ENCODE results near the gene ACTL10. TPM values are rescaled to one million over a fixed set of nuclear protein-coding genes. Genes with fewer than 3 reads are reported as not detected.

The ACTL10 gene
- total and polyA plus RNA-seq, 2 of the 13 experiments (the other 11 are each of a cell fraction or from before 2014, with no cell fraction given), result not detected

DNA sequence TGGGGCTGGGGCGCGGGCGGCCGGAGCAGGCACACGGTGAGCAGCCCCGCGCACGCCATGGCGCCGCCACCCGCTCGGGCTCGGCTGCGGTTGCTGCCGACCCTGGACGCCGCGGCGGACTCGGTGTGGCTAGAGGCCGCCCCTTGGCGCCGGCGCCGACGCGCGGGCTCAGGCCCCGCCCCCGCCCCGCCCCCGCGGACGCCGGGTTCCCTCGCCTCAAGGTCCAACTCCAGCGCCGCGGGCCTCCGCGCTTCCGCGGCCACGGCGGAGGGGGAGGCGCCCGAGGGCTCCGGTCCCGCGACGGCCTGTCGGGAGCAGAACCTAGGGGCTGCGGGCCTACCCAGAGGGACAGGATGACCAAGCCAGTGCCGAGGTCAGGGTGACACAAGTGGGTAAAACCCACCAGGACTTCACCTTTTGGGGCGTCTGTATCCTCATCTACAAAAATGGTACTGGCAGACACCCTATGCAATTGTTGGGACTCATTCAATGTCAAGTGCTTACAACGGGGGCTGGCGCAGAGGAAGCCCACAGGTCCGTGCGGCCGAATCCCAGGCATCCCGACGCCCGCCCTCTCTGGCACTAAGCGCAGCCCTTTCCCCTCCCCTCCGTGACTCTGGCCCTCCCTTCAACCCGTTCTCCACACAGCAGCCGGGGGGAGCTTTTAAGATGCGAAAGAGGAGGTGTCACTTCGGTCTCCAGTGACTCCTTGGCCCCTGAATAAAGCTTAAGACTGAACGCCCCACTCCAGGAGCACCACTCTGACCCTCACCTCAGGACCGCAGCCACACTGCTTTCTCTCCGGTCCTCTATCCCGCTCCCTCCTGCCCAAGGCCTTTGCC lies 7.8 kb downstream of the ACTL10 start, which contains the start of gene NECAB3:
NECAB3 (minus strand) TSS at position 135 of the 842 bp plus-strand sequence; CDS start at position 59, 76 bp downstream.
- DNase-seq (ENCODE audit: low spot score) (peak; percentile 82), FAIRE-seq (peak; percentile 28), ATAC-seq (peak; percentile 81)
- peaks cover 51% of the 10 kb centered on the region for H3K4me1 ChIP-seq (ENCODE audit: insufficient read depth, low read length)
- peak within 1 kb of the TSS; percentile 93 for H3K4me2 ChIP-seq (ENCODE audit: low read depth, low read length)
- 4% methylated on average over 43 of the region's 73 CpGs for WGBS (ENCODE audit: low lambda C conversion rate)
- peaks cover 0 to 3% of the 10 kb centered on the region in 2 experiments; a peak in 1 of 5 replicates for H3K27me3 ChIP-seq (ENCODE audit: control insufficient read depth in 1 of 2, insufficient read depth in 2 of 2, low read length in 2 of 2)
- H4K20me1 ChIP-seq (ENCODE audit: insufficient read depth, low read length), result 0 out of 2 replicates have a peak, but pooled peaks cover 3% of the 10 kb centered on the region
- H3K36me3 ChIP-seq (replicated peaks in 1 of 2; ENCODE audit: control insufficient read depth in 1 of 2, insufficient read depth in 2 of 2, low read length in 2 of 2), result peaks cover 7 to 49% of the 10 kb centered on the region in 2 experiments
- peaks cover 24% of the 10 kb centered on the region for H3K79me2 ChIP-seq (ENCODE audit: insufficient read depth, low read length)
- BruUV-seq (replicated peaks), result TSS peak; percentile 84
- peak within 1 kb of the TSS; percentile 81 for H3K27ac ChIP-seq (ENCODE audit: extremely low read length, insufficient read depth, low read length)
- in situ Hi-C loops (cut with HindIII; ENCODE audit: extremely low pct_ligation_motif_present, low pct_unique_long_range_greater_than_20kb) (no loop called here), intact Hi-C loops (cut with micrococcal nuclease; ENCODE audit: unreplicated experiment) (loop anchor here (1.0 to 5.0 kb wide), 3 partner anchors 11 to 323 kb away; partner anchors contain the start of gene ZNF341)
- peak within 1 kb of the TSS; percentile 94 for H3K9ac ChIP-seq (ENCODE audit: insufficient read depth, low read depth, low read length)
- CTCF ChIA-PET (ENCODE audit: low intra/inter-chr PET ratio, low total read pairs), result no interaction called here
- no peaks in the 10 kb centered on the region for H3K9me3 ChIP-seq (ENCODE audit: low read length)
- H2AFZ ChIP-seq (ENCODE audit: low read length), result peak within 1 kb of the TSS; percentile 75
- POLR2A ChIA-PET, result interaction anchor here (0.5 to 2.6 kb wide), 10 partner anchors 9 to 322 kb away, joined by 3 to 16 read pairs (median 5); partner anchors contain the start of genes ACTL10, SNTA1 and ZNF341
- H3K4me3 ChIP-seq (replicated peaks in 1 of 3; ENCODE audit: insufficient read depth in 1 of 3, low read depth in 2 of 3, low read length in 3 of 3), result peak within 1 kb of the TSS; percentile 81 to 96 (median 96)
- TF ChIP-seq, protein P1, sequence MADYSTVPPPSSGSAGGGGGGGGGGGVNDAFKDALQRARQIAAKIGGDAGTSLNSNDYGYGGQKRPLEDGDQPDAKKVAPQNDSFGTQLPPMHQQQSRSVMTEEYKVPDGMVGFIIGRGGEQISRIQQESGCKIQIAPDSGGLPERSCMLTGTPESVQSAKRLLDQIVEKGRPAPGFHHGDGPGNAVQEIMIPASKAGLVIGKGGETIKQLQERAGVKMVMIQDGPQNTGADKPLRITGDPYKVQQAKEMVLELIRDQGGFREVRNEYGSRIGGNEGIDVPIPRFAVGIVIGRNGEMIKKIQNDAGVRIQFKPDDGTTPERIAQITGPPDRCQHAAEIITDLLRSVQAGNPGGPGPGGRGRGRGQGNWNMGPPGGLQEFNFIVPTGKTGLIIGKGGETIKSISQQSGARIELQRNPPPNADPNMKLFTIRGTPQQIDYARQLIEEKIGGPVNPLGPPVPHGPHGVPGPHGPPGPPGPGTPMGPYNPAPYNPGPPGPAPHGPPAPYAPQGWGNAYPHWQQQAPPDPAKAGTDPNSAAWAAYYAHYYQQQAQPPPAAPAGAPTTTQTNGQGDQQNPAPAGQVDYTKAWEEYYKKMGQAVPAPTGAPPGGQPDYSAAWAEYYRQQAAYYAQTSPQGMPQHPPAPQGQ (CRISPR knock-in tag; IDR thresholded peaks at IDR 0.05; ENCODE audit: borderline replicate concordance), result peak; percentile 74
- TF ChIP-seq, protein P2, sequence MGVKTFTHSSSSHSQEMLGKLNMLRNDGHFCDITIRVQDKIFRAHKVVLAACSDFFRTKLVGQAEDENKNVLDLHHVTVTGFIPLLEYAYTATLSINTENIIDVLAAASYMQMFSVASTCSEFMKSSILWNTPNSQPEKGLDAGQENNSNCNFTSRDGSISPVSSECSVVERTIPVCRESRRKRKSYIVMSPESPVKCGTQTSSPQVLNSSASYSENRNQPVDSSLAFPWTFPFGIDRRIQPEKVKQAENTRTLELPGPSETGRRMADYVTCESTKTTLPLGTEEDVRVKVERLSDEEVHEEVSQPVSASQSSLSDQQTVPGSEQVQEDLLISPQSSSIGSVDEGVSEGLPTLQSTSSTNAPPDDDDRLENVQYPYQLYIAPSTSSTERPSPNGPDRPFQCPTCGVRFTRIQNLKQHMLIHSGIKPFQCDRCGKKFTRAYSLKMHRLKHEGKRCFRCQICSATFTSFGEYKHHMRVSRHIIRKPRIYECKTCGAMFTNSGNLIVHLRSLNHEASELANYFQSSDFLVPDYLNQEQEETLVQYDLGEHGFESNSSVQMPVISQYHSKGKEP (CRISPR knock-in tag; IDR thresholded peaks at IDR 0.05), result no peak
- TF ChIP-seq TBL1XR1 (IDR thresholded peaks at IDR 0.05; ENCODE audit: borderline replicate concordance, low read length, partially characterized antibody) (no peak), ZSCAN20 (CRISPR knock-in tag; IDR thresholded peaks at IDR 0.05; ENCODE audit: borderline replicate concordance) (peak; percentile 82; the same call in 1 of the 2 replicates), ZNF225 (CRISPR knock-in tag; IDR thresholded peaks at IDR 0.05) (peak; percentile 84; the same call in 1 of the 2 replicates), ATRX (CRISPR knock-in tag; IDR thresholded peaks at IDR 0.05; ENCODE audit: borderline replicate concordance) (peak; percentile 74; the same call in 1 of the 2 replicates), AGO2 (optimal IDR thresholded peaks at IDR 0.05; ENCODE audit: low read depth, low read length) (peak; percentile 87), ZNF317 (CRISPR knock-in tag; IDR thresholded peaks at IDR 0.05) (peak; percentile 65; the same call in 1 of the 2 replicates)
- TF ChIP-seq, protein P3, sequence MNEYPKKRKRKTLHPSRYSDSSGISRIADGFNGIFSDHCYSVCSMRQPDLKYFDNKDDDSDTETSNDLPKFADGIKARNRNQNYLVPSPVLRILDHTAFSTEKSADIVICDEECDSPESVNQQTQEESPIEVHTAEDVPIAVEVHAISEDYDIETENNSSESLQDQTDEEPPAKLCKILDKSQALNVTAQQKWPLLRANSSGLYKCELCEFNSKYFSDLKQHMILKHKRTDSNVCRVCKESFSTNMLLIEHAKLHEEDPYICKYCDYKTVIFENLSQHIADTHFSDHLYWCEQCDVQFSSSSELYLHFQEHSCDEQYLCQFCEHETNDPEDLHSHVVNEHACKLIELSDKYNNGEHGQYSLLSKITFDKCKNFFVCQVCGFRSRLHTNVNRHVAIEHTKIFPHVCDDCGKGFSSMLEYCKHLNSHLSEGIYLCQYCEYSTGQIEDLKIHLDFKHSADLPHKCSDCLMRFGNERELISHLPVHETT (CRISPR knock-in tag; conservative IDR thresholded peaks at IDR 0.05), result peak; percentile 97
- TF ChIP-seq, protein P4, sequence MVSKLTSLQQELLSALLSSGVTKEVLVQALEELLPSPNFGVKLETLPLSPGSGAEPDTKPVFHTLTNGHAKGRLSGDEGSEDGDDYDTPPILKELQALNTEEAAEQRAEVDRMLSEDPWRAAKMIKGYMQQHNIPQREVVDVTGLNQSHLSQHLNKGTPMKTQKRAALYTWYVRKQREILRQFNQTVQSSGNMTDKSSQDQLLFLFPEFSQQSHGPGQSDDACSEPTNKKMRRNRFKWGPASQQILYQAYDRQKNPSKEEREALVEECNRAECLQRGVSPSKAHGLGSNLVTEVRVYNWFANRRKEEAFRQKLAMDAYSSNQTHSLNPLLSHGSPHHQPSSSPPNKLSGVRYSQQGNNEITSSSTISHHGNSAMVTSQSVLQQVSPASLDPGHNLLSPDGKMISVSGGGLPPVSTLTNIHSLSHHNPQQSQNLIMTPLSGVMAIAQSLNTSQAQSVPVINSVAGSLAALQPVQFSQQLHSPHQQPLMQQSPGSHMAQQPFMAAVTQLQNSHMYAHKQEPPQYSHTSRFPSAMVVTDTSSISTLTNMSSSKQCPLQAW (CRISPR knock-in tag; IDR thresholded peaks at IDR 0.05), result peak; percentile 49; the same call in 1 of the 2 replicates
- TF ChIP-seq, protein P5, sequence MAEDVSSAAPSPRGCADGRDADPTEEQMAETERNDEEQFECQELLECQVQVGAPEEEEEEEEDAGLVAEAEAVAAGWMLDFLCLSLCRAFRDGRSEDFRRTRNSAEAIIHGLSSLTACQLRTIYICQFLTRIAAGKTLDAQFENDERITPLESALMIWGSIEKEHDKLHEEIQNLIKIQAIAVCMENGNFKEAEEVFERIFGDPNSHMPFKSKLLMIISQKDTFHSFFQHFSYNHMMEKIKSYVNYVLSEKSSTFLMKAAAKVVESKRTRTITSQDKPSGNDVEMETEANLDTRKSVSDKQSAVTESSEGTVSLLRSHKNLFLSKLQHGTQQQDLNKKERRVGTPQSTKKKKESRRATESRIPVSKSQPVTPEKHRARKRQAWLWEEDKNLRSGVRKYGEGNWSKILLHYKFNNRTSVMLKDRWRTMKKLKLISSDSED (CRISPR knock-in tag; IDR thresholded peaks at IDR 0.05), result no peak
